Transverse colon (tissue), 4 donors: ENCODE measurements around the gene GPN3. TPM values are rescaled to one million over a fixed set of nuclear protein-coding genes. Genes with fewer than 3 reads are reported as not detected.

ENCODE experiments used
- DNase-seq: peaks from one replicate; pipeline ENCODE4 v3.0.0-alpha.2; 2019
- H3K27ac ChIP-seq, 4 donors: fragments of 200-600 bp; sonication (generic); 2 replicates each; pipeline ENCODE4 v1.5.1; 2016 to 2018; ENCODE audit warnings: inconsistent platforms in 4 of 4
- H3K27me3 ChIP-seq: fragments of 200-600 bp; sonication (generic); 2 replicates; pipeline ENCODE4 v1.5.1; 2017; ENCODE audit warnings: inconsistent platforms
- H3K36me3 ChIP-seq, 4 donors: fragments of 200-600 bp; sonication (generic); 2 replicates each; pipeline ENCODE4 v1.5.1; 2017 to 2019; ENCODE audit warnings: inconsistent platforms in 4 of 4
- H3K4me1 ChIP-seq, 4 donors: fragments of 200-600 bp; sonication (generic); 2 replicates each; pipeline ENCODE4 v1.5.1; 2017 to 2020; ENCODE audit warnings: inconsistent platforms in 4 of 4
- H3K4me3 ChIP-seq, 4 donors: fragments of 200-600 bp; sonication (generic); 1 replicate in 1 of 4; 2 replicates in 3 of 4; pipeline versions ENCODE4 v1.5.1 to v1.6.1; 2017 to 2019; ENCODE audit warnings: inconsistent platforms in 4 of 4
- H3K9me3 ChIP-seq, 2 donors: fragments of 200-600 bp; sonication (generic); 2 replicates each; pipeline ENCODE4 v1.5.1; 2017 to 2019; ENCODE audit warnings: inconsistent platforms in 2 of 2
- EP300 ChIP-seq: sonication (generic); formaldehyde crosslinking; IDR thresholded peaks from one replicate; pipeline ENCODE4 v1.6.1; 2017; ENCODE audit warnings: antibody characterized with exemption, low read depth
- POLR2A ChIP-seq: fragments of 450-650 bp; IDR thresholded peaks from one replicate; pipeline ENCODE4 v1.6.1; 2016; ENCODE audit warnings: antibody characterized with exemption, mild to moderate bottlenecking, moderate library complexity
- POLR2AphosphoS5 ChIP-seq, 3 donors: sonication (generic); formaldehyde crosslinking; IDR thresholded peaks; one replicate each; pipeline ENCODE4 v1.6.1; 2016; ENCODE audit warnings: antibody characterized with exemption in 3 of 3
- WGBS, 2 donors: methylation state at CpG; one replicate each; pipeline ENCODE4 v1.1.5; 2018; ENCODE audit warnings: low coverage in 1 of 2; 5-methylcytosine and 5-hydroxymethylcytosine counted together
- in situ Hi-C, 4 donors: fragments of 200-750 bp; cut with MboI; loops; one replicate each; pipeline versions ENCODE4 v1.15.0 to v1.15.1; 2017; ENCODE audit warnings: low sequenced_read_pairs in 3 of 4, low pct_ligation_motif_present in 1 of 4, low pct_unique_long_range_greater_than_20kb in 1 of 4
- intact Hi-C: fragments of 100-400 bp; cut with DNase I; formaldehyde crosslinking; loops from one replicate; pipeline ENCODE4 v1.15.1; 2023; ENCODE audit warnings: low total_unique reads
- small RNA-seq, 4 donors: library from RNA; depleted of rRNA; stranded (forward); fragments of <200 nt; gene quantifications; one replicate each; pipeline ENCODE3, GENCODE V24; 2016
- total RNA-seq, 4 donors: library from RNA; depleted of rRNA; stranded (reverse); fragments of >200 nt; gene quantifications; one replicate each; pipeline ENCODE4 v1.1.0, GENCODE V29; 2016
- TF ChIP-seq, protein P1 (sequence below), 5 experiments: fragments of 200-600 bp in 3 of 5; fragments of 450-650 bp in 2 of 5; sonication (generic) in 3 of 5; IDR thresholded peaks; 1 replicate in 2 of 5; 2 replicates in 3 of 5; pipeline ENCODE4 v1.5.1; 2016 to 2017; ENCODE audit warnings: antibody characterized with exemption in 5 of 5, inconsistent platforms in 3 of 5, mild to moderate bottlenecking in 2 of 5, moderate library complexity in 1 of 5

GPN3 gene
- total RNA-seq, 4 donors from 2014 or later, result 6.1 to 9.2 (median 8.8) TPM; not detected in 1

DNA sequence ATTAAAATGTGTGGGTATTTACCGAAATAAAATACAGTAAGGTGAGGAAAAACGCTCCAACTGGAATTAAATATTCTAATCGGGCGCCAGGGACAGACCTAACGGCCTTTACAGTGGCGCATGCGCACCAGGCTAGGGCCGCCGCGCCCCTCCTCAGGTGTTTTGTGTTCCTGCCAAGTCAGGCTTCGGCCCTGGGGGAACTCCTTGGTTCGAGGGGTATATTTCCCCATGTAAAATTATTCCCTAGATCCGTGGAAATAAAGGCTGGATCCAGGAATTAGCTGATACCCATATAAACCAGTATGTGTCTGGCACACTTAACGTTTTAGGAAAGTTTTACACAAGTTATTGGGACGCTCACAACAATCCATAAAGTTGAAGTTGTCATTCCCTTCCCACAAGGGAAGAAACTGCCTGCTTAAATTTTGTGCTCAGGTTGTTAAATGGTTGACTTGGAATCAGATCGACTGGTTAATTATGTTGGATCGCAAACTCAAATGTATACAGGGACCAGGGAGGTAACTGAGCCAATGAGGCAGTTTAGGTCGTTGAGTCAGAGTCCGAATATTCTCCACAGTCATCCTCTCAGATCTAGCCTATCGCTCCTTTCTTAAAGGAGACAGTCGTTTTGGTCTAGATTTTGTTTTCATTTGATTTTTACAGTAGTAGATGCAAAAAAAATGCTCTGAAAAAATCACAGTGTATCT, 63.9 kb downstream of the GPN3 start:
- H3K9me3 ChIP-seq, result no peaks in the 10 kb centered on the region
- intact Hi-C loops (no loop called here), in situ Hi-C loops (no loop called here)
- peaks cover 6 to 18% (median 12%) of the 10 kb centered on the region in 4 donors for H3K4me1 ChIP-seq
- no peak for TF ChIP-seq EP300
- TF ChIP-seq, protein P1, sequence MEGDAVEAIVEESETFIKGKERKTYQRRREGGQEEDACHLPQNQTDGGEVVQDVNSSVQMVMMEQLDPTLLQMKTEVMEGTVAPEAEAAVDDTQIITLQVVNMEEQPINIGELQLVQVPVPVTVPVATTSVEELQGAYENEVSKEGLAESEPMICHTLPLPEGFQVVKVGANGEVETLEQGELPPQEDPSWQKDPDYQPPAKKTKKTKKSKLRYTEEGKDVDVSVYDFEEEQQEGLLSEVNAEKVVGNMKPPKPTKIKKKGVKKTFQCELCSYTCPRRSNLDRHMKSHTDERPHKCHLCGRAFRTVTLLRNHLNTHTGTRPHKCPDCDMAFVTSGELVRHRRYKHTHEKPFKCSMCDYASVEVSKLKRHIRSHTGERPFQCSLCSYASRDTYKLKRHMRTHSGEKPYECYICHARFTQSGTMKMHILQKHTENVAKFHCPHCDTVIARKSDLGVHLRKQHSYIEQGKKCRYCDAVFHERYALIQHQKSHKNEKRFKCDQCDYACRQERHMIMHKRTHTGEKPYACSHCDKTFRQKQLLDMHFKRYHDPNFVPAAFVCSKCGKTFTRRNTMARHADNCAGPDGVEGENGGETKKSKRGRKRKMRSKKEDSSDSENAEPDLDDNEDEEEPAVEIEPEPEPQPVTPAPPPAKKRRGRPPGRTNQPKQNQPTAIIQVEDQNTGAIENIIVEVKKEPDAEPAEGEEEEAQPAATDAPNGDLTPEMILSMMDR (IDR thresholded peaks at IDR 0.05), result peak in 1 of 5 experiments; percentile 49
- peak; percentile 83 for DNase-seq
- peak overlapping the region; percentile 54 to 96 (median 78) for H3K4me3 ChIP-seq
- H3K27me3 ChIP-seq, result no peaks in the 10 kb centered on the region
- 24 to 53% methylated on average over 5 to 21 of the region's 21 CpGs for WGBS, 2 donors
- peak overlapping the region; percentile 89 to 93 (median 92) for H3K27ac ChIP-seq
- no peaks in the 10 kb centered on the region for H3K36me3 ChIP-seq

DNA sequence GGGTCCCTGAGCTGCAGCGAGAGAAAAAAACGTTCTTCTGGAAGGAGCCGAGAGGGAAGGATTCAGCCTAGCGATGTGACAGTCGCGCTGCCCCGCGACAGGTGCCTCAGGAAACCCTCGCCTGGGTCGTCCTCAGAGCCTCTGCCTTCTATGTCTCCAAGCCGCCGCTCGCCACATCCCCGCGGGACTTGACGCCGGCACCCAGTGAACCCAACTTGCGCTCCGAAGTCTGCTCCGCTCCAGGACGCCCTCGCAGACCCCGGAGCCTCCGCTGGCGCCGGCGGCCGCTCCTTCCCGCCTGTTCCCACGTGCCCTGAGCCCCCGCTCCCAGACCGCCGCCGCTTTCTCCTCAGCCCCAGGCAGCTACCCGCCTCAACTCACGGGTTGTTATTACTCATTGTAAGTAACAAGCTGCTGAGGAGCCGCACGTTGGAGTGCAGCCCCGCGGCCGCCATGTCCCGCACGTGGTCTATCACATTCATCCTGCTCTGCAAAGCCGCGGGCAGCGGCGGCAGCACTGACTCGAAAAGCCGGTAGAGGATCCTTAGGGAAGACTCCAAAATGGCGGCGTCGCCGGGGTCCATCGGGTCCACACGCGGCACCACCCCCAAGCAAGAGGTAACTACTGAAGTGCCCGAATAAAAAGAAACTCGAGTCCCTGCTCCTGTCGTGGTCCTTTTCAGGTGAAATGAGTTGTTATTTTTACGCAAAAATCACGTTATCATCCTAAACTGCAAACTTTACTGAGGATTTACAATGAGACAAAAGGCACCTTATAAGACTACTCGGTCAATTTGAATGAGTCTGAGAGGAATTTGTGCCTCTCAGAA, 64.7 kb downstream of the GPN3 start, which contains the start of gene ANAPC7:
TSS of gene ANAPC7 (minus strand) at position 563 of the 830 bp plus-strand sequence. CDS start at position 482, 81 bp downstream.
- Histone ChIP-seq H3K9me3 (no peaks in the 10 kb centered on the region), H3K4me3 (peak within 1 kb of the TSS; percentile 54 to 96 (median 78)), H3K27me3 (no peaks in the 10 kb centered on the region), H3K4me1 (peaks cover 6 to 18% (median 12%) of the 10 kb centered on the region in 4 donors), H3K27ac (peak within 1 kb of the TSS; percentile 89 to 93 (median 92)), H3K36me3 (peaks cover 0 to 3% (median 0%) of the 10 kb centered on the region in 4 donors)
- TF ChIP-seq EP300, result no peak
- peak; percentile 46 for TF ChIP-seq POLR2A
- TF ChIP-seq, protein P1 (IDR thresholded peaks at IDR 0.05), result peak in 2 of 5 experiments; percentile 2 to 43
- peak; percentile 51 to 86 (median 84) for TF ChIP-seq POLR2AphosphoS5 (IDR thresholded peaks at IDR 0.05)
- WGBS, 2 donors, result 0% methylated on average over 54 of the region's 62 CpGs; no CpG with 5 or more reads in 1 of the 2 donors
- intact Hi-C loops, result no loop called here
- in situ Hi-C loops, result no loop called here
- peak; percentile 92 for DNase-seq

Small RNA genes within 50 kb of the gene (small RNA-seq; reads per million reads assigned to genes)
- 0 reads per million in 4 donors for gene RF00278

Other genes with a start within 250 kb of the GPN3 start
- 100 to 1,000 TPM; 128 to 185 (median 178) TPM for gene ATP2A2, start 187.0 kb downstream of the GPN3 start, total RNA-seq
- gene ANAPC7, start 64.5 kb downstream of the GPN3 start, total RNA-seq, result 100 to 1,000 TPM in 1 of 4 donors, 10 to 100 TPM in 3; 16.8 to 127 (median 31.4) TPM
- gene ARPC3, start 17.9 kb downstream of the GPN3 start, total RNA-seq, result 100 to 1,000 TPM in 3 of 4 donors, 10 to 100 TPM in 1; 27.9 to 429 (median 262) TPM
- 1 to 10 TPM in 3 of 4 donors, not detected in 1; 1.2 to 6.7 (median 1.6) TPM for gene FAM216A, start 588 bp upstream of the GPN3 start, total RNA-seq
- gene VPS29, start 33.9 kb upstream of the GPN3 start, total RNA-seq, result 100 to 1,000 TPM in 2 of 4 donors, 10 to 100 TPM in 2; 16.3 to 142 (median 79.3) TPM
- under 1 TPM in 2 of 4 donors, not detected in 2; 0.27 to 0.32 TPM for gene RAD9B, start 34.1 kb upstream of the GPN3 start, total RNA-seq
- gene PPTC7, start 115.1 kb upstream of the GPN3 start, total RNA-seq, result 10 to 100 TPM; 25.3 to 36.4 (median 27.1) TPM
- gene TCTN1, start 145.9 kb upstream of the GPN3 start, total RNA-seq, result 10 to 100 TPM; 28.5 to 71.2 (median 35.1) TPM
- gene HVCN1, start 220.9 kb upstream of the GPN3 start, total RNA-seq, result 1 to 10 TPM in 3 of 4 donors, not detected in 1; 3.4 to 7.9 (median 7.3) TPM